ENCODE data around the gene RFX3. TPM values are rescaled to one million over a fixed set of nuclear protein-coding genes. Genes with fewer than 3 reads are reported as not detected.

Gene RFX3
- total and polyA plus RNA-seq, 3 donors from 2014 or later = 29.7 to 45.3 (median 30.7) TPM

- no peak overlapping the region for H3K4me3 ChIP-seq
- H3K36me3 ChIP-seq (ENCODE audit: low read depth, missing control alignments) = no peaks in the 10 kb centered on the region
- TF ChIP-seq, protein P1, sequence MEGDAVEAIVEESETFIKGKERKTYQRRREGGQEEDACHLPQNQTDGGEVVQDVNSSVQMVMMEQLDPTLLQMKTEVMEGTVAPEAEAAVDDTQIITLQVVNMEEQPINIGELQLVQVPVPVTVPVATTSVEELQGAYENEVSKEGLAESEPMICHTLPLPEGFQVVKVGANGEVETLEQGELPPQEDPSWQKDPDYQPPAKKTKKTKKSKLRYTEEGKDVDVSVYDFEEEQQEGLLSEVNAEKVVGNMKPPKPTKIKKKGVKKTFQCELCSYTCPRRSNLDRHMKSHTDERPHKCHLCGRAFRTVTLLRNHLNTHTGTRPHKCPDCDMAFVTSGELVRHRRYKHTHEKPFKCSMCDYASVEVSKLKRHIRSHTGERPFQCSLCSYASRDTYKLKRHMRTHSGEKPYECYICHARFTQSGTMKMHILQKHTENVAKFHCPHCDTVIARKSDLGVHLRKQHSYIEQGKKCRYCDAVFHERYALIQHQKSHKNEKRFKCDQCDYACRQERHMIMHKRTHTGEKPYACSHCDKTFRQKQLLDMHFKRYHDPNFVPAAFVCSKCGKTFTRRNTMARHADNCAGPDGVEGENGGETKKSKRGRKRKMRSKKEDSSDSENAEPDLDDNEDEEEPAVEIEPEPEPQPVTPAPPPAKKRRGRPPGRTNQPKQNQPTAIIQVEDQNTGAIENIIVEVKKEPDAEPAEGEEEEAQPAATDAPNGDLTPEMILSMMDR (IDR thresholded peaks at IDR 0.05) = no peak
- no peak for TF ChIP-seq POLR2A (IDR thresholded peaks at IDR 0.05)
- H3K4me1 ChIP-seq = no peaks in the 10 kb centered on the region
- no peak for DNase-seq
- 92 to 98% methylated on average over 3 of the region's 3 CpGs for WGBS, 2 donors
- no peak overlapping the region for H3K27ac ChIP-seq
- no peaks in the 10 kb centered on the region for H3K27me3 ChIP-seq
- H3K9me3 ChIP-seq = no peaks in the 10 kb centered on the region
- intact Hi-C loops (cut with DNase I; ENCODE audit: low total_unique reads) = no loop called here
These were observed 11.0 kb downstream of the RFX3 start for GRCh38 chr9:3514786-3515185.

- Histone ChIP-seq H3K9me3 (no peaks in the 10 kb centered on the region), H3K36me3 (ENCODE audit: low read depth, missing control alignments) (no peaks in the 10 kb centered on the region), H3K27me3 (no peaks in the 10 kb centered on the region), H3K4me1 (no peaks in the 10 kb centered on the region), H3K4me3 (no peak overlapping the region), H3K27ac (no peak overlapping the region)
- intact Hi-C loops (cut with DNase I; ENCODE audit: low total_unique reads) = no loop called here
- TF ChIP-seq, protein P1 (IDR thresholded peaks at IDR 0.05) = no peak
- no peak for TF ChIP-seq POLR2A (IDR thresholded peaks at IDR 0.05)
- no peak for DNase-seq
- 81 to 85% methylated on average over 2 of the region's 2 CpGs for WGBS, 2 donors
These were observed 12.5 kb downstream of the RFX3 start for GRCh38 chr9:3513265-3513818.

DNA sequence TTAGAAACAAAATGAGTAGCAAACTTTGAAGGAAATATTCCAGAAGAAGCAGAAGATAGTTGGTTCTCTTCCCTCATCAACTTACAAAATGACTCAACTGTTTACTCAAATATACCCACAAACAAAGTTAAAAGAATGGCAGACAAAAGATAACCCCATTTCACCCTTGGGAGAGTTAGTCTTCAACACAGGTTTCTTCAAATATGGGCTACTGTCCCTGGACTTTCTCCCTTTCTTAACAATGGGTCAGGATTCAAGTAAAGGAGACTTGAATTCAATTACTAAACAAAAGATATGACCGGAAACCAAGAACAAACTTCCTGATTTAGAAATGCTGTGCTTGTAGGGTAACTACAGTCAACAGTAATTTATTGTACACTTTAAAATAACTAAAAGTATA lies 14.2 kb downstream of the RFX3 start:
- TF ChIP-seq, protein P1 (IDR thresholded peaks at IDR 0.05) = no peak
- TF ChIP-seq POLR2A (IDR thresholded peaks at IDR 0.05) = no peak
- no peaks in the 10 kb centered on the region for H3K36me3 ChIP-seq (ENCODE audit: low read depth, missing control alignments)
- no peaks in the 10 kb centered on the region for H3K27me3 ChIP-seq
- no peak overlapping the region for H3K27ac ChIP-seq
- no peaks in the 10 kb centered on the region for H3K9me3 ChIP-seq
- DNase-seq = no peak
- 69 to 73% methylated on average over 1 of the region's 1 CpG for WGBS, 2 donors
- H3K4me1 ChIP-seq = no peaks in the 10 kb centered on the region
- intact Hi-C loops (cut with DNase I; ENCODE audit: low total_unique reads) = no loop called here
- no peak overlapping the region for H3K4me3 ChIP-seq

DNA sequence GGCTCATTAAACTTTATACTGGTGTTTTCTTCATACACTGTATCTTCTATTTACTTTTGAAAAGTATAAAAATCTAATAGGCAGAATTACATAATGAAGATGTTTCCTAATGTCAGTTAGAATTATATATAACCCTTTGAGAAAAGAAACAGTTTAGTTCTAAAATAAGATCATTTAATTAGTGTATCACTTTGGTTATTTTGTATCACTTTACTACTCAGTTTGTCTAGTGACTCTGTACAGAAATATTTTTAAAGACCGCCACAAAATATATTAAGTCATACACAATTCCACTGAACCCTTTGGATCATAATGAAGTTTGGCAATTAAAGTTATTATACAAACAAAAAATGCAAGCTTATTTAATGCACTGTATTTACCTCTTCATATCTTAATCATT lies 15.0 kb downstream of the RFX3 start:
- H3K36me3 ChIP-seq (ENCODE audit: low read depth, missing control alignments) = no peaks in the 10 kb centered on the region
- H3K27ac ChIP-seq = no peak overlapping the region
- no peak for DNase-seq
- H3K9me3 ChIP-seq = no peaks in the 10 kb centered on the region
- WGBS, 2 donors = 85 to 89% methylated on average over 1 of the region's 1 CpG
- intact Hi-C loops (cut with DNase I; ENCODE audit: low total_unique reads) = no loop called here
- H3K4me3 ChIP-seq = no peak overlapping the region
- no peaks in the 10 kb centered on the region for H3K27me3 ChIP-seq
- no peaks in the 10 kb centered on the region for H3K4me1 ChIP-seq
- no peak for TF ChIP-seq POLR2A (IDR thresholded peaks at IDR 0.05)

- TF ChIP-seq, protein P1 (IDR thresholded peaks at IDR 0.05) = no peak
- no peak for TF ChIP-seq POLR2A (IDR thresholded peaks at IDR 0.05)
- H3K4me1 ChIP-seq = no peaks in the 10 kb centered on the region
- intact Hi-C loops (cut with DNase I; ENCODE audit: low total_unique reads) = no loop called here
- H3K27me3 ChIP-seq = no peaks in the 10 kb centered on the region
- no peaks in the 10 kb centered on the region for H3K9me3 ChIP-seq
- no peak overlapping the region for H3K27ac ChIP-seq
- H3K4me3 ChIP-seq = no peak overlapping the region
- 54 to 58% methylated on average over 1 of the region's 1 CpG for WGBS, 2 donors
- no peak for DNase-seq
- no peaks in the 10 kb centered on the region for H3K36me3 ChIP-seq (ENCODE audit: low read depth, missing control alignments)
These were observed 15.9 kb downstream of the RFX3 start for GRCh38 chr9:3509926-3510325.
